Kidney (tissue), 14 donors: ENCODE results near the gene SOCS3. TPM values are rescaled to one million over a fixed set of nuclear protein-coding genes. Genes with fewer than 3 reads are reported as not detected.

Experiments used
- DNase-seq, 5 donors: peaks; one replicate each; pipeline ENCODE4 v3.0.0-alpha.2; 2013 to 2020
- FAIRE-seq: peaks from 2 replicates; lab custom pipeline; 2012; peaks lifted over from hg19 to GRCh38; lab: Jason Lieb, UNC
- H3K27ac ChIP-seq, 2 donors: one replicate each; pipeline ENCODE4 v1.7.0; 2013; ENCODE audit warnings: low read depth in 2 of 2, low read length in 2 of 2, inconsistent platforms in 1 of 2
- H3K27me3 ChIP-seq: one replicate; pipeline ENCODE4 v1.7.1; 2013; ENCODE audit warnings: low read length, inconsistent platforms; ENCODE audit not compliant: control insufficient read depth, insufficient read depth
- H3K36me3 ChIP-seq, 3 donors: one replicate each; pipeline versions ENCODE4 v1.7.0 to v1.7.1; 2013; ENCODE audit warnings: low read length in 3 of 3, control low read depth in 1 of 3, inconsistent platforms in 1 of 3; ENCODE audit not compliant: insufficient read depth in 3 of 3, control insufficient read depth in 2 of 3
- H3K4me1 ChIP-seq, 3 donors: one replicate each; pipeline versions ENCODE4 v1.7.0 to v1.7.1; 2013; ENCODE audit warnings: low read length in 3 of 3, inconsistent platforms in 1 of 3, low read depth in 1 of 3; ENCODE audit not compliant: control insufficient read depth in 2 of 3, insufficient read depth in 2 of 3
- H3K4me3 ChIP-seq, 3 donors: one replicate each; pipeline versions ENCODE4 v1.7.0 to v1.8.1; 2013; ENCODE audit warnings: low read length in 3 of 3, control low read depth in 1 of 3, inconsistent platforms in 1 of 3
- H3K9ac ChIP-seq, 3 donors: one replicate each; pipeline versions ENCODE4 v1.7.0 to v1.7.1; 2013; ENCODE audit warnings: low read length in 3 of 3, control low read depth in 1 of 3, inconsistent platforms in 1 of 3
- H3K9me3 ChIP-seq, 3 donors: one replicate each; pipeline versions ENCODE4 v1.7.0 to v1.7.1; 2013; ENCODE audit warnings: low read length in 3 of 3, control low read depth in 1 of 3, inconsistent platforms in 1 of 3; ENCODE audit not compliant: control insufficient read depth in 2 of 3, insufficient read depth in 1 of 3
- CTCF ChIP-seq: IDR thresholded peaks from 3 replicates; pipeline ENCODE4 v1.5.1; 2012; ENCODE audit warnings: mild to moderate bottlenecking, moderate library complexity, borderline replicate concordance; ENCODE audit not compliant: insufficient read depth; ENCODE audit errors: extremely low read depth
- intact Hi-C: fragments of 100-400 bp; cut with DNase I; formaldehyde crosslinking; loops from one replicate; pipeline ENCODE4 v1.11.1; 2022
- polyA plus RNA-seq: library from polyadenylated mRNA; stranded (reverse); fragments of 350-450 nt; fragmentation: Illumina TruSeq; extraction: RNeasy Lipid Tissue Mini Kit (QIAGEN cat#74804); gene quantifications from one replicate; pipeline ENCODE4 v1.2.3, GENCODE V29; 2014; ENCODE audit warnings: low read depth, low replicate concordance; ENCODE audit not compliant: insufficient read depth
- total RNA-seq: library from RNA; stranded (reverse); fragmentation: NEBNext Ultra II Directional; extraction: Animal tissue kit (Norgen Biotek cat#: 25700); gene quantifications from one replicate; pipeline ENCODE4 v1.2.1, GENCODE V29; 2021
- donor health status: control.
- donor health status: control.
- donor health status: control.
- donor health status: control.
- donor health status: control.
- donor health status: DM: yes; HTN: yes; CAD: no.
- donor health status: Normal renal cell carcinoma (clear cell type).

Gene SOCS3
- total and polyA plus RNA-seq, 2 donors from 2014 or later: 31.2 to 110 TPM

DNA sequence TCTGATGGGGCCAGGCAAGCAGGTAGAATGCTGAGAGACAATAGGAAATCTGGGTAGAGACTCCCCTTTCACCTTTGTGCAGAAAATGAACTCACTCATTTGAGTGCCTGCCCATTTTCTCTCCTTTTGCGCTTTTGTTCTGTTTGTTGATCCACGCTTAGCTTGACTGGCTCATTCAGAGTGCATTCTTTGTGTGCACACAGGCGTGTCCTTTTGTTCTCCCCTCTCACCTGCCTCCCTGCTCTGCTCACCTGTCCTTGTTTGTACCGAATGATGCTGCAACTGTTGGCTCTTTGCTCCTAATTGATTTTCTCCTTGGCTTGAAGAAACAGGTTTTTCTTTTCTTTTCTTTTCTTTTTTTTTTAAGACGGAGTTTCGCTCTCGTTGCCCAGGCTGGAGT lies 34.3 kb upstream of the SOCS3 start:
- Histone ChIP-seq H3K27me3 (no peaks in the 10 kb centered on the region), H3K36me3 (peaks cover 0 to 31% (median 17%) of the 10 kb centered on the region in 3 donors), H3K4me3 (no peak overlapping the region), H3K27ac (no peak overlapping the region), H3K9me3 (no peaks in the 10 kb centered on the region), H3K9ac (no peak overlapping the region), H3K4me1 (no peaks in the 10 kb centered on the region)
- FAIRE-seq (no peak), DNase-seq (peak in 3 of 5 donors; percentile 58 to 67 (median 66))
- no peak for TF ChIP-seq CTCF
- intact Hi-C loops: no loop called here

DNA sequence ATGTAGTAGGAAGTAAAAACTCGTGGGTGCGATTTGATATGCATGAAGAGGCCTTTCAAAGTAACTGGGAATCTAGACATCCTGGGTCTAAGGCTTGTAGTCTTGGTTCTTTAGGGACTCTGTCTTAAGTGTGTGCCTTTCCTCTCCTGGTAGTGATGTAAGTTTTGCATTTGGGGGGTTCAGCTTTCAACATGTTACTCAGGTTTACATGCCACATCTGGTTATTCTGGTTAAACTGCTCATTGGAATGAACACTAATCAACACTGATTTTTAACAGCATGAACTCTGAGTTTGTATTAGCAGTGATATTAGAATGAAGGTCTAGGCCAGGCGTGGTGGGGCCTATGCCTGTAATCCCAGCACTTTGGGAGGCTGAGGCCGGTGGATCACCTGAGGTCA lies 33.7 kb upstream of the SOCS3 start:
- Histone ChIP-seq H3K36me3 (peaks cover 0 to 25% (median 11%) of the 10 kb centered on the region in 3 donors), H3K9ac (no peak overlapping the region), H3K4me3 (no peak overlapping the region), H3K27ac (no peak overlapping the region), H3K27me3 (no peaks in the 10 kb centered on the region), H3K9me3 (no peaks in the 10 kb centered on the region), H3K4me1 (peaks cover 0 to under 1% (median 0%) of the 10 kb centered on the region in 3 donors)
- DNase-seq: no peak
- FAIRE-seq: no peak
- intact Hi-C loops: no loop called here
- no peak for TF ChIP-seq CTCF

- FAIRE-seq: no peak
- no peak for TF ChIP-seq CTCF
- intact Hi-C loops: no loop called here
- no peak overlapping the region for H3K27ac ChIP-seq
- H3K36me3 ChIP-seq: peaks cover 0 to 15% (median 9%) of the 10 kb centered on the region in 3 donors
- H3K9me3 ChIP-seq: no peaks in the 10 kb centered on the region
- H3K4me1 ChIP-seq: peaks cover 0 to 8% (median 7%) of the 10 kb centered on the region in 3 donors
- no peak for DNase-seq
- H3K9ac ChIP-seq: no peak overlapping the region
- H3K27me3 ChIP-seq: no peaks in the 10 kb centered on the region
- H3K4me3 ChIP-seq: no peak overlapping the region
Observed at GRCh38 chr17:78392295-78392694, 32.4 kb upstream of the SOCS3 start.

GRCh38 chr17:78391843-78392242 lies 32.0 kb upstream of the SOCS3 start:
- TF ChIP-seq CTCF: no peak
- Histone ChIP-seq H3K9ac (no peak overlapping the region), H3K36me3 (peaks cover 0 to 15% (median 9%) of the 10 kb centered on the region in 3 donors), H3K4me1 (peaks cover 0 to 8% (median 7%) of the 10 kb centered on the region in 3 donors), H3K27ac (no peak overlapping the region), H3K27me3 (no peaks in the 10 kb centered on the region), H3K9me3 (no peaks in the 10 kb centered on the region), H3K4me3 (no peak overlapping the region)
- intact Hi-C loops: no loop called here
- DNase-seq: no peak
- no peak for FAIRE-seq
